Measurements from ENCODE around the gene GRIPAP1. TPM values are rescaled to one million over a fixed set of nuclear protein-coding genes. Genes with fewer than 3 reads are reported as not detected.

Gene GRIPAP1
- total RNA-seq, 1 donor from 2014 or later: 24.6 TPM

GRCh38 chrX:49039598-49040375, 37.7 kb upstream of the GRIPAP1 start:
- H3K4me3 ChIP-seq (ENCODE audit: low read depth, low read length): peak overlapping the region; percentile 75
- peak; percentile 29 for TF ChIP-seq CTCF (conservative IDR thresholded peaks at IDR 0.05; ENCODE audit: low read depth, low read length)
- DNase-seq (ENCODE audit: low read depth): peak; percentile 55

- no peak for DNase-seq (ENCODE audit: low read depth)
Measured at GRCh38 chrX:49037883-49038475, 35.9 kb upstream of the GRIPAP1 start.

GRCh38 chrX:49030283-49030682, 28.2 kb upstream of the GRIPAP1 start:
- H3K4me3 ChIP-seq (ENCODE audit: low read depth, low read length): no peak overlapping the region
- no peak for TF ChIP-seq CTCF (conservative IDR thresholded peaks at IDR 0.05; ENCODE audit: low read depth, low read length)
- DNase-seq (ENCODE audit: low read depth): no peak

More at GRCh38 chrX:49037883-49038475, 35.9 kb upstream of the GRIPAP1 start:
- no peak for TF ChIP-seq CTCF (conservative IDR thresholded peaks at IDR 0.05; ENCODE audit: low read depth, low read length)
- H3K4me3 ChIP-seq (ENCODE audit: low read depth, low read length): no peak overlapping the region

- H3K4me3 ChIP-seq (ENCODE audit: low read depth, low read length): no peak overlapping the region
- no peak for DNase-seq (ENCODE audit: low read depth)
- TF ChIP-seq CTCF (conservative IDR thresholded peaks at IDR 0.05; ENCODE audit: low read depth, low read length): no peak
Measured at GRCh38 chrX:49029876-49030275, 27.8 kb upstream of the GRIPAP1 start.

- no peak overlapping the region for H3K4me3 ChIP-seq (ENCODE audit: low read depth, low read length)
- no peak for DNase-seq (ENCODE audit: low read depth)
- no peak for TF ChIP-seq CTCF (conservative IDR thresholded peaks at IDR 0.05; ENCODE audit: low read depth, low read length)
Measured at GRCh38 chrX:49019599-49020249, 17.7 kb upstream of the GRIPAP1 start.

GRCh38 chrX:49019050-49019449, 17.0 kb upstream of the GRIPAP1 start:
- TF ChIP-seq CTCF (conservative IDR thresholded peaks at IDR 0.05; ENCODE audit: low read depth, low read length): no peak
- H3K4me3 ChIP-seq (ENCODE audit: low read depth, low read length): no peak overlapping the region
- DNase-seq (ENCODE audit: low read depth): no peak

Measured in epithelial cell of proximal tubule (primary cell).